IMR-90 (cell line): ENCODE results near the gene METTL24. TPM values are rescaled to one million over a fixed set of nuclear protein-coding genes. Genes with fewer than 3 reads are reported as not detected.

Experiments used
- ATAC-seq: fragments of 200-7000 bp; cut with Tn5 transposase; 2 replicates; pipeline ENCODE4 v1.9.1; 2020; ENCODE audit warnings: low read depth, mild to moderate bottlenecking, moderate library complexity
- BruUV-seq: library from RNA; stranded (reverse); fragments of 400-500 nt; replicated peaks from 2 replicates; lab custom pipeline; 2021; lab: Mats Ljungman, UMichigan
- CTCF ChIA-PET: fragments of 300-600 bp; formaldehyde crosslinking; extraction: SDS; loops from one replicate; lab custom pipeline; 2021; ENCODE audit warnings: antibody characterized with exemption; lab: Yijun Ruan, JAX
- POLR2A ChIA-PET: fragments of 300-600 bp; sonication (Branson Sonifier 250); formaldehyde crosslinking; loops from one replicate; lab custom pipeline; 2022; ENCODE audit warnings: antibody characterized with exemption; ENCODE audit not compliant: unreplicated experiment; lab: Charles Lee
- DNase-seq: peaks from one replicate; pipeline ENCODE4 v3.0.0; 2013
- H2AFZ ChIP-seq: replicated peaks from 2 replicates; pipeline ENCODE3; 2013; ENCODE audit warnings: low read length, mild to moderate bottlenecking; ENCODE audit not compliant: poor library complexity
- H2AK5ac ChIP-seq: 2 replicates; pipeline ENCODE4 v1.6.1; 2013; ENCODE audit warnings: low read depth, low read length, inconsistent platforms
- H2AK9ac ChIP-seq: replicated peaks from 2 replicates; pipeline ENCODE3; 2013; ENCODE audit warnings: mild to moderate bottlenecking, low read depth, low read length, moderate library complexity; ENCODE audit not compliant: poor library complexity
- H2BK120ac ChIP-seq: 2 replicates; pipeline ENCODE4 v1.6.1; 2013; ENCODE audit warnings: low read depth, low read length, inconsistent platforms
- H2BK15ac ChIP-seq: 3 replicates; pipeline ENCODE4 v1.6.1; 2013; ENCODE audit warnings: low read depth, low read length, inconsistent platforms
- H2BK20ac ChIP-seq: 2 replicates; pipeline ENCODE4 v1.6.1; 2013; ENCODE audit warnings: low read depth, mild to moderate bottlenecking, inconsistent platforms, low read length, moderate library complexity
- H2BK5ac ChIP-seq: 2 replicates; pipeline ENCODE4 v1.6.1; 2013; ENCODE audit warnings: mild to moderate bottlenecking, low read depth, low read length, inconsistent platforms; ENCODE audit not compliant: poor library complexity, severe bottlenecking
- H3K14ac ChIP-seq: replicated peaks from 2 replicates; pipeline ENCODE4 v1.6.1; 2013; ENCODE audit warnings: low read depth, low read length, inconsistent platforms
- H3K18ac ChIP-seq: 2 replicates; pipeline ENCODE4 v1.6.1; 2013; ENCODE audit warnings: low read depth, low read length, control low read depth
- H3K23ac ChIP-seq: 2 replicates; pipeline ENCODE4 v1.6.1; 2013; ENCODE audit warnings: low read depth, low read length, inconsistent platforms
- H3K27ac ChIP-seq: 2 replicates; pipeline ENCODE4 v1.5.1; 2013; ENCODE audit warnings: mild to moderate bottlenecking, control low read depth, low read length; ENCODE audit not compliant: insufficient read depth
- H3K27me3 ChIP-seq: 2 replicates; pipeline ENCODE4 v1.6.1; 2013; ENCODE audit warnings: low read length; ENCODE audit not compliant: control insufficient read depth, insufficient read depth
- H3K36me3 ChIP-seq: 2 replicates; pipeline ENCODE4 v1.6.1; 2013; ENCODE audit warnings: low read length, mixed read lengths; ENCODE audit not compliant: control insufficient read depth, insufficient read depth
- H3K4ac ChIP-seq: 2 replicates; pipeline ENCODE4 v1.6.1; 2013; ENCODE audit warnings: low read depth, low read length, inconsistent platforms
- H3K4me1 ChIP-seq: 2 replicates; pipeline ENCODE4 v1.6.1; 2013; ENCODE audit warnings: low read length, mixed read lengths; ENCODE audit not compliant: control insufficient read depth, insufficient read depth
- H3K4me2 ChIP-seq: 2 replicates; pipeline ENCODE4 v1.6.1; 2013; ENCODE audit warnings: low read depth, mild to moderate bottlenecking, control low read depth, low read length, moderate library complexity
- H3K4me3 ChIP-seq: 2 replicates; pipeline ENCODE4 v1.5.1; 2013; ENCODE audit warnings: low read depth, mild to moderate bottlenecking, control low read depth, low read length, moderate library complexity; ENCODE audit not compliant: insufficient read depth
- H3K56ac ChIP-seq: 2 replicates; pipeline ENCODE4 v1.6.1; 2013; ENCODE audit warnings: low read length, inconsistent platforms; ENCODE audit not compliant: insufficient read depth; ENCODE audit errors: extremely low read depth
- H3K79me1 ChIP-seq, 2 experiments: 2 replicates each; pipeline ENCODE4 v1.6.1; 2013; ENCODE audit warnings: low read length in 2 of 2, inconsistent platforms in 1 of 2, low read depth in 1 of 2
- H3K9ac ChIP-seq: 2 replicates; pipeline ENCODE4 v1.6.1; 2013; ENCODE audit warnings: low read depth, low read length, control low read depth
- H3K9me1 ChIP-seq: 2 replicates; pipeline ENCODE4 v1.6.1; 2013; ENCODE audit warnings: low read length, inconsistent platforms; ENCODE audit not compliant: insufficient read depth
- H3K9me3 ChIP-seq: 2 replicates; pipeline ENCODE4 v1.6.1; 2013; ENCODE audit warnings: low read length; ENCODE audit not compliant: control insufficient read depth, insufficient read depth
- H4K20me1 ChIP-seq: 2 replicates; pipeline ENCODE4 v1.6.1; 2013; ENCODE audit warnings: low read length, inconsistent platforms; ENCODE audit not compliant: insufficient read depth
- H4K5ac ChIP-seq: 2 replicates; pipeline ENCODE4 v1.6.1; 2013; ENCODE audit warnings: mild to moderate bottlenecking, low read depth, low read length, control low read depth
- H4K8ac ChIP-seq, 2 experiments: 2 replicates each; pipeline ENCODE4 v1.6.1; 2013; ENCODE audit warnings: low read depth in 2 of 2, low read length in 2 of 2, control low read depth in 1 of 2, inconsistent platforms in 1 of 2
- H4K91ac ChIP-seq: 2 replicates; pipeline ENCODE4 v1.6.1; 2013; ENCODE audit warnings: low read depth, low read length, inconsistent platforms; ENCODE audit not compliant: insufficient read depth
- BHLHE40 ChIP-seq: fragments of 150-350 bp; IDR thresholded peaks from 2 replicates; pipeline ENCODE4 v1.6.1; 2016; ENCODE audit warnings: mild to moderate bottlenecking, low read depth, low read length
- CEBPB ChIP-seq: IDR thresholded peaks from 2 replicates; pipeline ENCODE4 v1.6.1; 2012; ENCODE audit warnings: low read depth, low read length, improper control_type of control experiment
- CHD1 ChIP-seq: IDR thresholded peaks from 2 replicates; pipeline ENCODE4 v1.6.1; 2012; ENCODE audit warnings: low read depth, low read length, improper control_type of control experiment
- MAFK ChIP-seq: IDR thresholded peaks from 2 replicates; pipeline ENCODE4 v1.6.1; 2012; ENCODE audit warnings: low read depth, low read length, improper control_type of control experiment
- MXI1 ChIP-seq: IDR thresholded peaks from 2 replicates; pipeline ENCODE4 v1.6.1; 2012; ENCODE audit warnings: low read depth, mild to moderate bottlenecking, low read length, moderate library complexity, borderline replicate concordance
- NFE2L2 ChIP-seq: fragments of 150-350 bp; IDR thresholded peaks from 2 replicates; pipeline ENCODE4 v1.6.1; 2016; ENCODE audit warnings: low read depth, mild to moderate bottlenecking, low read length
- POLR2A ChIP-seq: IDR thresholded peaks from 2 replicates; pipeline ENCODE4 v1.6.1; 2012; ENCODE audit warnings: mild to moderate bottlenecking, low read depth, low read length
- RAD21 ChIP-seq: IDR thresholded peaks from 2 replicates; pipeline ENCODE4 v1.6.1; 2012; ENCODE audit warnings: low read length, improper control_type of control experiment
- RCOR1 ChIP-seq: IDR thresholded peaks from 2 replicates; pipeline ENCODE4 v1.6.1; 2012; ENCODE audit warnings: mild to moderate bottlenecking, low read length, improper control_type of control experiment; ENCODE audit not compliant: insufficient replicate concordance
- RFX5 ChIP-seq: IDR thresholded peaks from 2 replicates; pipeline ENCODE4 v1.8.0; 2012; ENCODE audit warnings: low read depth, mild to moderate bottlenecking, low read length, moderate library complexity
- SMC3 ChIP-seq: fragments of 150-350 bp; IDR thresholded peaks from 2 replicates; pipeline ENCODE4 v1.6.1; 2016; ENCODE audit warnings: low read depth, mild to moderate bottlenecking, antibody characterized with exemption, low read length, moderate library complexity
- WGBS, 2 experiments: methylation state at CpG; one replicate each; pipeline versions ENCODE4 v1.1.5 to v1.1.7; 2013; ENCODE audit warnings: missing lambda C conversion rate in 2 of 2; ENCODE audit not compliant: insufficient read length in 1 of 2; ENCODE audit errors: extremely low coverage in 2 of 2; 5-methylcytosine and 5-hydroxymethylcytosine counted together
- dilution Hi-C: fragments of 300-500 bp; cut with HindIII; formaldehyde crosslinking; loops from one replicate; pipeline ENCODE4 v1.14.3; 2018; ENCODE audit warnings: low sequenced_read_pairs; ENCODE audit not compliant: unreplicated experiment
- in situ Hi-C: fragments of 300-500 bp; cut with MboI; formaldehyde crosslinking; loops from 3 replicates; pipeline ENCODE4 v1.14.3; 2019; ENCODE audit warnings: low sequenced_read_pairs, inconsistent platforms, mixed read lengths
- intact Hi-C: fragments of 100-400 bp; cut with micrococcal nuclease; formaldehyde crosslinking; loops from 2 replicates; pipeline ENCODE4 v1.10.0; 2022
- polyA plus RNA-seq, 3 experiments: library from polyadenylated mRNA; depleted of rRNA; stranded (reverse); fragments of >200 nt; gene quantifications; 2 replicates each; pipeline ENCODE4 v1.2.3, GENCODE V29; 2012; ENCODE audit warnings: low replicate concordance in 1 of 3
- total RNA-seq: library from RNA; depleted of rRNA; stranded (reverse); fragments of >200 nt; gene quantifications from 2 replicates; pipeline ENCODE4 v1.2.3, GENCODE V29; 2012
- TF ChIP-seq, protein P1 (sequence below): fragments of 150-350 bp; IDR thresholded peaks from 2 replicates; pipeline ENCODE4 v1.6.1; 2017; ENCODE audit warnings: mild to moderate bottlenecking, antibody characterized with exemption, low read length, low read depth
- TF ChIP-seq, protein P2 (sequence below): fragments of 150-350 bp; IDR thresholded peaks from 2 replicates; pipeline ENCODE4 v1.6.1; 2016; ENCODE audit warnings: low read depth, mild to moderate bottlenecking, low read length, moderate library complexity, borderline replicate concordance
- TF ChIP-seq, protein P3 (sequence below): conservative IDR thresholded peaks from 2 replicates; pipeline ENCODE4 v1.5.1; 2012; ENCODE audit warnings: mild to moderate bottlenecking, low read depth, low read length, improper control_type of control experiment

METTL24 gene
- total and polyA plus RNA-seq, 2 of the 4 experiments (the other 2 are of a cell fraction) = not detected

DNA sequence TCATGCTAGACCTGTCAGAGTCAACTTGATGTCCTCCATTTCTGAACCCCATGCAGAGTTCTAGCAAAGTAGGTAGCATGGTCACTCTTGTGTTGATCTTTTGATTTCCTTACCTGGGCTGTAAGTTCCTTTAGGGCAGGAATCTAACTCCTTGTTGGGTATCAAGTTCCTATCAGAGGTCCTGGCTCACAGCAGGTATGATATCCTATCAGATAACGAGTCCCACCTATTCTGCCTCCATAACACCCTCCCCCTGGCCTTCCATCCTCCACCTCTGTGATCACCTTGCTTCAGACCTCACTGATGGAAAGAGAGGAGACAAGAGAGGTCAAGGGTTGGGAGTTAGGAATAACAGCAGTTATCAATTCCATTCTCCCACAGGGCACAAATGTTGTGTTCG, 101.8 kb downstream of the METTL24 start:
- Histone ChIP-seq H4K20me1 (no peaks in the 10 kb centered on the region), H2BK5ac (no peak overlapping the region), H2AK9ac (no peak overlapping the region), H3K23ac (no peak overlapping the region), H3K4me2 (no peak overlapping the region), H3K14ac (no peak overlapping the region), H2AK5ac (no peak overlapping the region), H3K9ac (no peak overlapping the region), H3K18ac (no peak overlapping the region), H2BK20ac (no peak overlapping the region), H3K4me1 (no peaks in the 10 kb centered on the region), H3K36me3 (no peaks in the 10 kb centered on the region), H2BK120ac (no peak overlapping the region), H2AFZ (no peak overlapping the region), H3K4ac (no peak overlapping the region), H3K27ac (no peak overlapping the region), H3K9me3 (no peaks in the 10 kb centered on the region), H3K4me3 (no peak overlapping the region), H4K5ac (no peak overlapping the region), H4K91ac (no peak overlapping the region), H2BK15ac (no peak overlapping the region), H3K9me1 (no peaks in the 10 kb centered on the region), H3K56ac (no peak overlapping the region), H3K79me1 (no peaks in the 10 kb centered on the region), H3K27me3 (no peaks in the 10 kb centered on the region), H4K8ac (no peak overlapping the region)
- TF ChIP-seq SMC3 (no peak), RFX5 (no peak), RAD21 (no peak), NFE2L2 (no peak), RCOR1 (no peak), POLR2A (no peak), BHLHE40 (no peak), CHD1 (no peak), CEBPB (no peak), MAFK (no peak), MXI1 (no peak)
- TF ChIP-seq, protein P1, sequence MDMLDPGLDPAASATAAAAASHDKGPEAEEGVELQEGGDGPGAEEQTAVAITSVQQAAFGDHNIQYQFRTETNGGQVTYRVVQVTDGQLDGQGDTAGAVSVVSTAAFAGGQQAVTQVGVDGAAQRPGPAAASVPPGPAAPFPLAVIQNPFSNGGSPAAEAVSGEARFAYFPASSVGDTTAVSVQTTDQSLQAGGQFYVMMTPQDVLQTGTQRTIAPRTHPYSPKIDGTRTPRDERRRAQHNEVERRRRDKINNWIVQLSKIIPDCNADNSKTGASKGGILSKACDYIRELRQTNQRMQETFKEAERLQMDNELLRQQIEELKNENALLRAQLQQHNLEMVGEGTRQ = no peak
- TF ChIP-seq, protein P2, sequence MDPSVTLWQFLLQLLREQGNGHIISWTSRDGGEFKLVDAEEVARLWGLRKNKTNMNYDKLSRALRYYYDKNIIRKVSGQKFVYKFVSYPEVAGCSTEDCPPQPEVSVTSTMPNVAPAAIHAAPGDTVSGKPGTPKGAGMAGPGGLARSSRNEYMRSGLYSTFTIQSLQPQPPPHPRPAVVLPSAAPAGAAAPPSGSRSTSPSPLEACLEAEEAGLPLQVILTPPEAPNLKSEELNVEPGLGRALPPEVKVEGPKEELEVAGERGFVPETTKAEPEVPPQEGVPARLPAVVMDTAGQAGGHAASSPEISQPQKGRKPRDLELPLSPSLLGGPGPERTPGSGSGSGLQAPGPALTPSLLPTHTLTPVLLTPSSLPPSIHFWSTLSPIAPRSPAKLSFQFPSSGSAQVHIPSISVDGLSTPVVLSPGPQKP = no peak
- TF ChIP-seq, protein P3, sequence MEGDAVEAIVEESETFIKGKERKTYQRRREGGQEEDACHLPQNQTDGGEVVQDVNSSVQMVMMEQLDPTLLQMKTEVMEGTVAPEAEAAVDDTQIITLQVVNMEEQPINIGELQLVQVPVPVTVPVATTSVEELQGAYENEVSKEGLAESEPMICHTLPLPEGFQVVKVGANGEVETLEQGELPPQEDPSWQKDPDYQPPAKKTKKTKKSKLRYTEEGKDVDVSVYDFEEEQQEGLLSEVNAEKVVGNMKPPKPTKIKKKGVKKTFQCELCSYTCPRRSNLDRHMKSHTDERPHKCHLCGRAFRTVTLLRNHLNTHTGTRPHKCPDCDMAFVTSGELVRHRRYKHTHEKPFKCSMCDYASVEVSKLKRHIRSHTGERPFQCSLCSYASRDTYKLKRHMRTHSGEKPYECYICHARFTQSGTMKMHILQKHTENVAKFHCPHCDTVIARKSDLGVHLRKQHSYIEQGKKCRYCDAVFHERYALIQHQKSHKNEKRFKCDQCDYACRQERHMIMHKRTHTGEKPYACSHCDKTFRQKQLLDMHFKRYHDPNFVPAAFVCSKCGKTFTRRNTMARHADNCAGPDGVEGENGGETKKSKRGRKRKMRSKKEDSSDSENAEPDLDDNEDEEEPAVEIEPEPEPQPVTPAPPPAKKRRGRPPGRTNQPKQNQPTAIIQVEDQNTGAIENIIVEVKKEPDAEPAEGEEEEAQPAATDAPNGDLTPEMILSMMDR = no peak
- dilution Hi-C loops (no loop called here), intact Hi-C loops (no loop called here), in situ Hi-C loops (no loop called here)
- ChIA-PET CTCF (no interaction called here), POLR2A (no interaction called here)
- no CpG with 5 or more reads among the region's 2 CpGs for WGBS, 2 experiments
- DNase-seq (no peak), ATAC-seq (no peak)
- no TSS peak for BruUV-seq
